H9 (cell line): ENCODE data around the gene CLK3. TPM values are rescaled to one million over a fixed set of nuclear protein-coding genes. Genes with fewer than 3 reads are reported as not detected.

ENCODE experiments used
- DNase-seq: peaks from one replicate; pipeline ENCODE4 v3.0.0-alpha.2; 2017
- H2AFZ ChIP-seq: one replicate; pipeline ENCODE4 v1.6.1; 2013; ENCODE audit warnings: mild to moderate bottlenecking, low read length, control low read depth, moderate library complexity
- H2AK5ac ChIP-seq: 2 replicates; pipeline ENCODE4 v1.6.1; 2013; ENCODE audit warnings: low read length, control low read depth, mixed read lengths; ENCODE audit not compliant: insufficient read length
- H2BK120ac ChIP-seq: one replicate; pipeline ENCODE4 v1.6.1; 2013; ENCODE audit warnings: low read depth, mild to moderate bottlenecking, low read length, control low read depth, inconsistent platforms; ENCODE audit not compliant: poor library complexity, severe bottlenecking
- H2BK12ac ChIP-seq: 2 replicates; pipeline ENCODE4 v1.6.1; 2013; ENCODE audit warnings: low read length, control low read depth, mixed read lengths, low read depth; ENCODE audit not compliant: insufficient read length
- H2BK15ac ChIP-seq: 2 replicates; pipeline ENCODE4 v1.6.1; 2013; ENCODE audit warnings: low read depth, low read length, control low read depth
- H2BK20ac ChIP-seq: one replicate; pipeline ENCODE4 v1.6.1; 2013; ENCODE audit warnings: low read depth, mild to moderate bottlenecking, low read length, control low read depth, inconsistent platforms; ENCODE audit not compliant: poor library complexity, severe bottlenecking
- H2BK5ac ChIP-seq: 2 replicates; pipeline ENCODE4 v1.6.1; 2013; ENCODE audit warnings: low read length, control low read depth, mixed read lengths; ENCODE audit not compliant: insufficient read length
- H3K14ac ChIP-seq: 2 replicates; pipeline ENCODE4 v1.6.1; 2013; ENCODE audit warnings: low read length, control low read depth; ENCODE audit not compliant: insufficient read depth
- H3K18ac ChIP-seq: 2 replicates; pipeline ENCODE4 v1.6.1; 2013; ENCODE audit warnings: low read depth, mild to moderate bottlenecking, mixed read lengths, low read length, control low read depth; ENCODE audit not compliant: insufficient read length
- H3K23ac ChIP-seq: 2 replicates; pipeline ENCODE4 v1.6.1; 2013; ENCODE audit warnings: low read length, control low read depth, mixed read lengths, low read depth; ENCODE audit not compliant: insufficient read length
- H3K23me2 ChIP-seq: 2 replicates; pipeline ENCODE4 v1.6.1; 2013; ENCODE audit warnings: low read depth, mild to moderate bottlenecking, mixed read lengths, low read length, control low read depth; ENCODE audit not compliant: insufficient read length, poor library complexity, severe bottlenecking
- H3K27ac ChIP-seq: 2 replicates; pipeline ENCODE4 v1.5.1; 2013; ENCODE audit warnings: low read length, control low read depth, mixed read lengths, low read depth; ENCODE audit not compliant: insufficient read length
- H3K27me3 ChIP-seq: 2 replicates; pipeline ENCODE4 v1.6.1; 2013; ENCODE audit warnings: low read length, control low read depth, inconsistent platforms; ENCODE audit not compliant: insufficient read depth
- H3K4ac ChIP-seq: 2 replicates; pipeline ENCODE4 v1.6.1; 2013; ENCODE audit warnings: low read depth, mild to moderate bottlenecking, control low read depth, inconsistent platforms, low read length, moderate library complexity
- H3K4me1 ChIP-seq: 2 replicates; pipeline ENCODE4 v1.6.1; 2013; ENCODE audit warnings: low read length, control low read depth, inconsistent platforms; ENCODE audit not compliant: insufficient read depth
- H3K4me2 ChIP-seq: 2 replicates; pipeline ENCODE4 v1.6.1; 2013; ENCODE audit warnings: low read length, control low read depth, mixed read lengths; ENCODE audit not compliant: insufficient read length, insufficient read depth
- H3K56ac ChIP-seq: 2 replicates; pipeline ENCODE4 v1.6.1; 2013; ENCODE audit warnings: low read depth, mild to moderate bottlenecking, mixed read lengths, low read length, control low read depth; ENCODE audit not compliant: insufficient read length
- H3K79me1 ChIP-seq: 2 replicates; pipeline ENCODE4 v1.6.1; 2013; ENCODE audit warnings: low read depth, mild to moderate bottlenecking, moderate library complexity, low read length, control low read depth, inconsistent platforms; ENCODE audit not compliant: insufficient read depth, poor library complexity, severe bottlenecking
- H3K79me2 ChIP-seq: 2 replicates; pipeline ENCODE4 v1.6.1; 2013; ENCODE audit warnings: low read length, control low read depth, inconsistent platforms; ENCODE audit not compliant: insufficient read depth
- H3K9ac ChIP-seq: 2 replicates; pipeline ENCODE4 v1.6.1; 2013; ENCODE audit warnings: low read length, control low read depth, mixed read lengths; ENCODE audit not compliant: insufficient read length; ENCODE audit errors: extremely low read depth
- H3K9me3 ChIP-seq: one replicate; pipeline ENCODE4 v1.6.1; 2013; ENCODE audit warnings: low read depth, low read length, inconsistent platforms; ENCODE audit not compliant: control insufficient read depth
- H3T11ph ChIP-seq: one replicate; pipeline ENCODE4 v1.6.1; 2013; ENCODE audit warnings: mild to moderate bottlenecking, low read length, control low read depth, inconsistent platforms
- H4K20me1 ChIP-seq: one replicate; pipeline ENCODE4 v1.6.1; 2013; ENCODE audit not compliant: control insufficient read depth, insufficient read length, insufficient read depth
- H4K5ac ChIP-seq: 2 replicates; pipeline ENCODE4 v1.6.1; 2013; ENCODE audit warnings: low read depth, mild to moderate bottlenecking, mixed read lengths, low read length, control low read depth; ENCODE audit not compliant: insufficient read length
- H4K8ac ChIP-seq: replicated peaks from 2 replicates; pipeline ENCODE4 v1.6.1; 2013; ENCODE audit warnings: low read length, control low read depth, mixed read lengths, low read depth; ENCODE audit not compliant: insufficient read length
- H4K91ac ChIP-seq: 2 replicates; pipeline ENCODE4 v1.6.1; 2013; ENCODE audit warnings: low read depth, mild to moderate bottlenecking, moderate library complexity, mixed read lengths, low read length, control low read depth; ENCODE audit not compliant: insufficient read length
- H3K27ac Mint-ChIP-seq, 3 experiments: 2 replicates in 2 of 3; 3 replicates in 1 of 3; pipeline ENCODE4 v1.8.0; 2020 to 2021; ENCODE audit warnings: mixed read lengths in 3 of 3, mild to moderate bottlenecking in 1 of 3, moderate library complexity in 1 of 3
- H3K27me3 Mint-ChIP-seq: 2 replicates; pipeline ENCODE4 v1.8.0; 2021; ENCODE audit warnings: low read depth, mild to moderate bottlenecking, moderate library complexity, mixed read lengths
- H3K36me3 Mint-ChIP-seq, 3 experiments: 2 replicates in 2 of 3; 3 replicates in 1 of 3; pipeline ENCODE4 v1.8.0; 2020 to 2021; ENCODE audit warnings: low read depth in 3 of 3, mixed read lengths in 3 of 3; ENCODE audit not compliant: insufficient read depth in 1 of 3
- H3K4me1 Mint-ChIP-seq, 2 experiments: 2 replicates each; pipeline ENCODE4 v1.8.0; 2020; ENCODE audit warnings: mixed read lengths in 2 of 2
- H3K4me3 Mint-ChIP-seq, 2 experiments: 2 replicates in 1 of 2; 3 replicates in 1 of 2; pipeline ENCODE4 v1.8.0; 2020 to 2021; ENCODE audit warnings: mild to moderate bottlenecking in 2 of 2, mixed read lengths in 2 of 2, moderate library complexity in 1 of 2
- H3K9me3 Mint-ChIP-seq, 2 experiments: 2 replicates in 1 of 2; 3 replicates in 1 of 2; pipeline ENCODE4 v1.8.0; 2020; ENCODE audit warnings: mild to moderate bottlenecking in 2 of 2, mixed read lengths in 2 of 2, moderate library complexity in 1 of 2
- WGBS: extraction: QIAGEN DNeasy Blood & Tissue Kit; methylation state at CpG from one replicate; pipeline ENCODE4 v1.1.7; 2013; ENCODE audit warnings: missing lambda C conversion rate, low lambda C conversion rate, mixed read lengths; ENCODE audit not compliant: insufficient read length; ENCODE audit errors: extremely low coverage; 5-methylcytosine and 5-hydroxymethylcytosine counted together
- total RNA-seq: library from RNA; stranded (reverse); gene quantifications from 2 replicates; pipeline ENCODE4 v1.2.1, GENCODE V29; 2021
- TF ChIP-seq, protein P1 (sequence below): fragments of 200-600 bp; sonication (generic); conservative IDR thresholded peaks from 3 replicates; pipeline ENCODE4 v1.8.0; 2021; ENCODE audit warnings: antibody characterized with exemption, mild to moderate bottlenecking

CLK3 gene
- total RNA-seq, 1 experiment from 2014 or later, result 40.8 TPM

DNA sequence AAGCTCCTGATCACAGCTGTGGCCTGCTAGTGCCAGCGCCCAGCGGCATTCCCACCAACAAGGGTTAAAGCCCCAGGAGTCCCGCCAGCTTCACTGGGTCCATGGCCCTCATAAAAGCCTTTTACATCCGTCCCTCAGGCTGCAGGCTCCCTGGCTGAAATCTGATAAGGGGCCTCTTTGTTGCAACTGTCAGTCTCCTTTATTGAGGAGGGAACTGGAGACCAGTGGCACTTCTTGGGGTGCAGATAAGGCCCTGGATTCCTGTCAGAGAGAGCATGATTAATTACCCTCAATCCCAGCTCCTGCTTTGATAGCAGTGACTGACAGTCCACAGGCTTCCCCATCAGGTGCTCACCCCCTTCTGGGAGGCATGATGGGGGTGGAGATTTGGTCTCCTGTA lies 30.9 kb upstream of the CLK3 start:
- no peaks in the 10 kb centered on the region for H3K23me2 ChIP-seq
- no peak overlapping the region for H2AK5ac ChIP-seq
- no peak overlapping the region for H2BK120ac ChIP-seq
- peaks cover 3% of the 10 kb centered on the region for H3K79me1 ChIP-seq
- H4K8ac ChIP-seq, result no peak overlapping the region
- H3K79me2 ChIP-seq, result 0 out of 2 replicates have a peak, but pooled peaks cover 1% of the 10 kb centered on the region
- H3K4me1 ChIP-seq, result 0 out of 2 replicates have a peak, but pooled peaks cover 2% of the 10 kb centered on the region
- DNase-seq, result no peak
- H3T11ph ChIP-seq, result no peak overlapping the region
- no peak overlapping the region for H3K4me2 ChIP-seq
- Mint-ChIP-seq H3K4me3 (no peak overlapping the region), H3K27ac (peak overlapping the region in 1 of 3 experiments; percentile 27; a peak in 2 of 7 replicates), H3K4me1 (peaks cover 18 to 25% of the 10 kb centered on the region in 2 experiments), H3K9me3 (no peaks in the 10 kb centered on the region), H3K36me3 (peaks cover 27 to 77% (median 33%) of the 10 kb centered on the region in 3 experiments; a peak in 6 of 7 replicates), H3K27me3 (no peaks in the 10 kb centered on the region)
- no peak overlapping the region for H2BK12ac ChIP-seq
- no peak overlapping the region for H2AFZ ChIP-seq
- H3K18ac ChIP-seq, result no peak overlapping the region
- no peak overlapping the region for H3K9ac ChIP-seq
- WGBS, result no CpG with 5 or more reads among the region's 4 CpGs
- H2BK15ac ChIP-seq, result no peak overlapping the region
- no peaks in the 10 kb centered on the region for H3K27me3 ChIP-seq
- H2BK20ac ChIP-seq, result no peak overlapping the region
- H4K5ac ChIP-seq, result no peak overlapping the region
- TF ChIP-seq, protein P1, sequence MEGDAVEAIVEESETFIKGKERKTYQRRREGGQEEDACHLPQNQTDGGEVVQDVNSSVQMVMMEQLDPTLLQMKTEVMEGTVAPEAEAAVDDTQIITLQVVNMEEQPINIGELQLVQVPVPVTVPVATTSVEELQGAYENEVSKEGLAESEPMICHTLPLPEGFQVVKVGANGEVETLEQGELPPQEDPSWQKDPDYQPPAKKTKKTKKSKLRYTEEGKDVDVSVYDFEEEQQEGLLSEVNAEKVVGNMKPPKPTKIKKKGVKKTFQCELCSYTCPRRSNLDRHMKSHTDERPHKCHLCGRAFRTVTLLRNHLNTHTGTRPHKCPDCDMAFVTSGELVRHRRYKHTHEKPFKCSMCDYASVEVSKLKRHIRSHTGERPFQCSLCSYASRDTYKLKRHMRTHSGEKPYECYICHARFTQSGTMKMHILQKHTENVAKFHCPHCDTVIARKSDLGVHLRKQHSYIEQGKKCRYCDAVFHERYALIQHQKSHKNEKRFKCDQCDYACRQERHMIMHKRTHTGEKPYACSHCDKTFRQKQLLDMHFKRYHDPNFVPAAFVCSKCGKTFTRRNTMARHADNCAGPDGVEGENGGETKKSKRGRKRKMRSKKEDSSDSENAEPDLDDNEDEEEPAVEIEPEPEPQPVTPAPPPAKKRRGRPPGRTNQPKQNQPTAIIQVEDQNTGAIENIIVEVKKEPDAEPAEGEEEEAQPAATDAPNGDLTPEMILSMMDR, result no peak
- no peaks in the 10 kb centered on the region for H4K20me1 ChIP-seq
- H3K27ac ChIP-seq, result no peak overlapping the region
- no peak overlapping the region for H3K14ac ChIP-seq
- H3K56ac ChIP-seq, result no peak overlapping the region
- H3K9me3 ChIP-seq, result no peaks in the 10 kb centered on the region
- H2BK5ac ChIP-seq, result no peak overlapping the region
- no peak overlapping the region for H4K91ac ChIP-seq
- no peak overlapping the region for H3K23ac ChIP-seq
- H3K4ac ChIP-seq, result no peak overlapping the region
